Central memory CD4-positive, alpha-beta T cell (primary cell): ENCODE data around the gene APBA2.

Experiments used
- DNase-seq: peaks from one replicate; pipeline ENCODE4 v3.0.0; 2022

Gene APBA2

GRCh38 chr15:28961391-28961790 is 75.6 kb downstream of the APBA2 start:
- DNase-seq, result no peak

DNA sequence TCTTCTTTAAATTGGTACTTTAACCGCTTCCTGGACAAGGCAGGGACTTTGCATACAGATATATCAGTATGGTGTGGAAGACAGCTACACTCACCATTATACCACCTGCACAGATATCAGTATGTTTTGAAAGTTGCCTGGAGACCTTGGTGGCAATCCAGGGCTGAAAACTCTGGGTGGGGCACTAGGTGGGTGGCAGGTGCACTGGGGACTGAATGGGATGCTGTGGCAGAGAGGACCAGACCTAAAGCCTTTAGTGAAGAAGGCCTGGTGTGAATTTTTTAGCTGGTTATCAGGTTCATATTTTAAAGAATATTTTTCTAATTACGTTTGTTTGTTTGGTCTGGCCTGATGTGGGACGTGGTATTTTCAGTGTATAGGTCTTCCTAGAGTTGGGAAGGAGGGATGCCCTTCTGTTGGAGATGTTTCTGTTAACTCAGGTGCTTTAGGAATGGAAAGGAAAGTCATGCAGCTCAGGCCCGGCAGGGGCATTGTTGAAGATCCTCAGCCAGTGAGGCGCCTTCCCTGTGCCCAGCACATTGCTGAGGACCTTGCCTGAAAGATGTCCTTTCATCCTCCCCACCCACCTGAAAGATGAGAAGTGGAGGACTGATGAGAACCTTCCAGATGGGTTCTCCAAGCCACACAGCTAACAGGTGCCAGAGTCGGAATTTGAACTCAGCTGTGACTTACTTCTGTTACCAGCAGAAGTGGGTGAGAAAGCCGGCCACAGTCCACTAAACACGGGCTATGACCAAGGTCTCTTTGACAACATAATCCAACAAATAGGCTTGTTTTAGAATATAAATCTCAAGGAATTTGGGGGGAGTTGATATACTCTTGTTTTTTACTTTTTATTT is 77.3 kb downstream of the APBA2 start:
- no peak for DNase-seq

GRCh38 chr15:28963711-28964081 is 77.9 kb downstream of the APBA2 start:
- DNase-seq, result no peak

- no peak for DNase-seq
These were observed 78.3 kb downstream of the APBA2 start for GRCh38 chr15:28964098-28964497.

DNA sequence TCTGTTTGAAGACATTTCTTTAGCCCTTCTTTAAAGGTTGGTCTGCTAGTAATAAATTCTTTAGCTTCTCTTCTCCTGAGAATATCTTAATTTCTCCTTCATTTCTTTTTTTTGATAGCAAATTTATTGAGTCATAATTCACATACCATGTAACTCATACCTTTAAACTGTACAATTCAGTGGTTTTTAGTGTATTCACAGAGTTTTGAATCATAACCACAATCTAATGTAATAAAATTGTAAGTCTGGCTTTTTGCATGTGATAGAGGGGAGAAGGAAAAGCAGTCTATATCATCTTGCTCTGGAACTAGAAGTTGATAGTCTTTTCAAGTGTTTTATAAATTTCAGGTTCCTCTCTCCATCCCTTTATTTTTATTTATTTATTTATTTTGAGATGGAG is 81.3 kb downstream of the APBA2 start:
- DNase-seq, result no peak

DNA sequence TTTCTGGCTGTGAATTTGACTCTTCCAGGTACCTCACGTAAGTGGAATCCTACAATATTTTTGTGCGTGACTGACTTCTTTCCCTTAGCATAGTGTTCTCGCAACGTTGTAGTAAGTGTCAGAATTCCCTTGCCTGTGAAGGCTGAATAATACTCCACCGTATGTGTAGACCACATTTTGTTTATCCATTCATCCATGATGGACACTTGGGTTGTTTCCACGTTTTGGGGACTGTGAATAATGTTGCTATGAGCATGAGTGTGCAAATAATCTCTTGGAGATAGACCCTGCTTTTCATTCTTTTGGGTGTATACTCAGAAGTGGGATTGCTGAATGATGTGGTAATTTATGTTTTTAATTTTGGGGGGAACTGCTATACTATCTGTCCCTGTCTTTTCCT is 82.2 kb downstream of the APBA2 start:
- no peak for DNase-seq

DNA sequence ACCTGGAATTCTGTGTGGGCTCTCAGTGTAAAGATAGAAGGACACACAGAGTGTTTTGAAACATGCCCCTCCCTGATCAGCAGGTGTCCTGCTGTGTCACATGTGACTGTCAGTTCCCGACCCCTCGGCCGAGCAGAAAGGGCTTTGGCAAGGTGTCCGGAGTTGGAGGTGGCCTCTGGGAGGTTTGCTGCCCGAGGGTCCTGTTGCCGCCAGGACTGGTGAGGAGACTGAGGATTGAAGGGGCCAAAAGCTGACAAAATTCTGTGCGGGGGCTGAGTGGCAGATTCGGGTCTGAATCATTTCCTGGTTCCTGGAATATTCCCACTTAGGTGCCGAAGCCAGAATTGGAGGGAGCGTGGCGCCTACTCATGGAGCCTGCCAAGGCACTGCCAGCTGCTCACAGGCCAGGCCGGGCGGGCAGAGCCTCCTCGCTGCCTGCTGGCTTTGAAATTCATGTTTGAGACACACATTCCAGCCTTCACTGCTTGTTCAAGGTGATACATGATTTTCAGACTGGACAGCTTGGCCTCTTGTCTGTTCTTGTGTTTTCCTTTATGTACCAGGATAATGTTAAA is 83.8 kb downstream of the APBA2 start:
- no peak for DNase-seq

DNA sequence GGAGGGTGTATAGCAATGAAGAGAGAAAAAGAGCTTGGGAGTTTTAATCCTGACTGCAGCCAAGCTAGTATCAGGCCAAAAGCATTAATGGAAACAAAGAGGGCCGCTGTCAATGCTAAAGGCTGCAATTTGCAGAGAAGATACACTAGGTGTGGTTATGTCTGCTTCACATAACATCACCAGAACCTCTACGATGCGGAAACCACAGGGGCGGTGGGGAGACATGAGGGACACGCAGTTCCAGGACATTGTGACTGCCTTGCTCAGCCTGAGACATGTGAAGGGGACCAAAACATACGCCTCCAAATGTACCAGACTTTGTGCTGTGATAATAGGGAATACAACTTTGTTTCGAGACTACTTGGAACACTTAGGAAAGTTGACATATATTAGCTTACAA is 88.4 kb downstream of the APBA2 start:
- DNase-seq, result no peak

- DNase-seq, result peak; percentile 58
These were observed 90.0 kb downstream of the APBA2 start for GRCh38 chr15:28975766-28976179.

GRCh38 chr15:28977377-28978010 is 91.7 kb downstream of the APBA2 start:
- DNase-seq, result no peak

DNA sequence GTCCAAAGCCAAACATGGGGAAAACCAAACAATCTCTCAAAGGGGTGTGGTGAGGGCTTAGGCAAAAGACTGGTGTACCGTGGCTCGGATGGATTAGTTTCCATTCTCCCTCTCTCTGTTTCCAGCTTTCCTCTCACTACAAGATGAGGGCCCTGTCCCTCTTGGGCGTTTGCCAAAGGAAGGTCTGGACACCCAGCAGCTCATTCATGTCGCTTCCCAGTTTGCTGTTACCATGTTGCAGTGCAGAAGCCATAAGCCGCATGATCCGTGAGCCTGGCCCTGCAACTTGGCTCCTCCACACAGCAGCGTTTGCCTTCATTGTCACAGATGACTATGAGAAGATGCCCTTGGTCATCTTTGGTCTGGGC is 92.2 kb downstream of the APBA2 start:
- DNase-seq, result no peak

DNA sequence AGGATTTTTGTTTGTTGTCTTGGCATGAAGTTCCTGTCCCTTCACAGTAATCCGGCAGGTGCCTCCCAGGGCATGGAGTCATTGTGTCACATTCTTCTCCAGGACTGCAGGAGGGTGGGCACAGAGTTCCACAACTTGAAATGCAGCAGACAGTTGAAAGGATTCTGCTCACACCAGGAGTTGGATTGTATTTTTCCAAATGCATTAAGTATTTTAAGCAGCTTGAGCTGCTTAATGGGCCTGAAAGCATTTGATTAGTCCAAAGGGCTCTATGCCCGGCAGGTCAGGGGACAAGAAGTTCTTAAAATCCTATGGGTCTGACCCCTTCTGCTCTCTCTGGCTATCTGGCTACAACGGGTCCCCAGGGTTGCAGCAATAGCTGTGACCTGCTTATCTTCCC is 92.9 kb downstream of the APBA2 start:
- no peak for DNase-seq

- DNase-seq, result no peak
These were observed 93.6 kb downstream of the APBA2 start for GRCh38 chr15:28979208-28979841.

- DNase-seq, result no peak
These were observed 95.1 kb downstream of the APBA2 start for GRCh38 chr15:28980709-28981350.

DNA sequence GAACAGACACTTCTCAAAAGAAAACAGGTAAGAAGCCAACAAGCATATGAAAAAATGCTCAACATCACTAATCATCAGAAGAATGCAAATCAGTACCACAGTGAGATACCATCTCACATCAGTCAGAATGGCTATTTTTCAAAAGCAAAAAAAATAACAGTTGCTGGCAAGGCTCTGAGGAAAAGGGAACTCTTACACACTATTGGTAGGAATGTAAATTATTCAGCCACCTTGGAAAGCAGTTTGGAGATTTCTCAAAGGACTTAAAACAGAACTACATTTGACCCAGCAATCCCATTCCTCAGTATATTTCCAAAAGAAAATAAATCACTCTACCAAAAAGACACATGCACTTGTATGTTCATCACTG is 95.6 kb downstream of the APBA2 start:
- DNase-seq, result no peak

DNA sequence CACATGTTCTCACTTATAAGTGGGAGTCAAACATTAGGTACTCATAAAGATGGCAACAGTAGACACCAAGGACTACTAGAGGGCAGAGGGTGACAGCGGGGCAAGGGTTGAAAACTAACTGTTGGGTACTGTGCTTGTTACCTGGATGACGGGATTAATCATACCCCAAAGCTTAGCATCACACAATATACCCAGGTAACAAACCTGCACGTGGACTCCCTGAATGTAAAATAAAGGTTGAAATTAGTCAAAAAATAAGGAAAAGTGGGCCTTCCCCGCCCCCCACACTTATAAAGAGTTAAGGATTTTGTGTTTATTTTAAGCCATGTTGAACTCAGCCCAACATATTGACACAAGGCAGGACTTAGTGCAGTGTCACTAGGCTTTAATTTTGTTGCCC is 96.1 kb downstream of the APBA2 start:
- DNase-seq, result no peak

GRCh38 chr15:28982886-28983285 is 97.1 kb downstream of the APBA2 start:
- no peak for DNase-seq

- DNase-seq, result no peak
These were observed 97.9 kb downstream of the APBA2 start for GRCh38 chr15:28983432-28984311.

DNA sequence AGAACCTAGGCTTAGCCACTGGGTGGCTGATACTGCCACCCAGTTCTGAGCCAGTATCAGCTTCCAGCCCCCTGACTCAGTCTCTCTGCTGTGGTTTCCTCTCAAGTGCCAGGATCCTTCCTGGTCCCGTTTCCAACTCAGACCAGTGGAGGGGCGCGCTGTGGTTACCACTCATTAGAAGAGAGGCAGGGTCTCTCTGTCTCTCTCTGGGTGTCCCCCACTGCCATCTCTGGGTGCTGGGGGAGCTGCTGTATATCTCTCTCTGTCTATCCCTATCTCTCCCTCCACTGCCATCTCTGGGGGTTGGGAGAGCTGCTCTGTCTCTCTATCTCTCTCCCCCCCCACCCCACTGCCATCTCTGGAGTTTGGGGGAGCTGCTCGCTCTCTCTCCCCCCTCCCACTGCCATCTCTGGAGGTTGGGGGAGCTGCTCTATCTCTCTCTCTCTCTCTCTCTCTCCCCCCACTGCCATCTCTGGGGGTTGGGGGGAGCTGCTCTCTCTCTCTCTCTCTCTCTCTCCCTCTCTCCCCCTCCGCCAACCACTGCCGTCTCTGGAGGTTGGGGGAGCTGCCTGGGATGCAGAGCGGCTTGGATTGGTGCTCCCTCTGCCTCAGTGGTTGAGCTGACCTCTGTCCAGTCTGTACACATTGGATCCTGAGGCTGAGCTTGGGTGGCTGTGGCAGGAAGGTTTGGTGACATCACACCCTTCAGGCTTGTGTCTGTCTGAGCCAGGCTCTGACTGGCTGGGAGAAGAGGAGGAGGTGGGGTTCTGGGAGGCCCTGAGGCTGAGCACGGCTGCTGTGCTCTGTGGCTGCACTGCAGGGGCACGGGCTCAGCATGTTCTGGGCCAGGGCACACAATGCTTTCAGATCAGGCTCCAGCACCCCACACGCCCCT is 98.9 kb downstream of the APBA2 start:
- DNase-seq, result no peak

GRCh38 chr15:28985316-28985645 is 99.5 kb downstream of the APBA2 start:
- no peak for DNase-seq

DNA sequence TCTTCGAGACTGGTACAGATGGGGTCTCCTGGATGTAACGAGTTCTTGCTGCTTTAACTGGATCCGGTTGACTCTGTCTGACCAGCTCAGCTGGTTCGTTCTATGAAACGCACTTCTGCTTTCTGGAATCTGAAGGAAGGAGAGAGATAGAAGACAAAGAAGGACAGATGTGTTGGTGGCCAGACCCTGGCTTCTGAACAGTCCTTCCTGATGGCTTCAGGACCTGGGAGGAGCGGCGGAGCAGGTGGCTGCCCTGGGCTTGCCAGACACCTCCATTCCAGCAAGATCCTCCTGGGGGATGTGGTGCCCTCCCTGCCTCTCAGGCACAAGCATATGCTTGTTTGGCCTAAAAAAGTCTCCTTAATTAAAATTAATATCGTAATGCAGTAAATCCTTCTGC is 99.9 kb downstream of the APBA2 start:
- DNase-seq, result no peak
